K562 (cell line): ENCODE data around the gene PTK6. TPM values are rescaled to one million over a fixed set of nuclear protein-coding genes. Genes with fewer than 3 reads are reported as not detected.

Experiments used
- ATAC-seq: fragments of 200-7000 bp; cut with Tn5 transposase; 3 replicates; pipeline ENCODE4 v1.9.1; 2020; ENCODE audit warnings: moderate library complexity
- BruUV-seq: library from RNA; stranded (reverse); fragments of 400-500 nt; replicated peaks from 2 replicates; lab custom pipeline; 2021; lab: Mats Ljungman, UMichigan
- CTCF ChIA-PET: fragments of 300-600 bp; formaldehyde crosslinking; extraction: SDS; loops from one replicate; lab custom pipeline; 2021; ENCODE audit warnings: low intra/inter-chr PET ratio; lab: Yijun Ruan, JAX
- POLR2A ChIA-PET: fragments of 300-600, 350-650 bp; sonication (Branson Sonifier 250); formaldehyde crosslinking; extraction: SDS; loops from one replicate; lab custom pipeline; 2021; ENCODE audit warnings: antibody characterized with exemption, inconsistent platforms; lab: Yijun Ruan, JAX
- DNase-seq, 4 experiments: peaks; one replicate each; pipeline versions ENCODE4 v3.0.0 to v3.0.0-alpha.2; 2011 to 2018; ENCODE audit warnings: low spot score in 3 of 4, mixed read lengths in 3 of 4; ENCODE audit errors: extremely low read depth in 1 of 4
- FAIRE-seq: peaks from 2 replicates; lab custom pipeline; 2011; peaks lifted over from hg19 to GRCh38; lab: Jason Lieb, UNC
- H2AFZ ChIP-seq: 2 replicates; pipeline ENCODE4 v1.6.0; 2011; ENCODE audit warnings: low read depth, low read length, control low read depth, inconsistent platforms
- H3K27ac ChIP-seq: fragments of 200-600 bp; 3 replicates; pipeline ENCODE4 v1.8.0; 2011; ENCODE audit warnings: low read depth, mild to moderate bottlenecking, control low read depth, inconsistent platforms, low read length, moderate library complexity, mixed read lengths; ENCODE audit errors: extremely low read depth
- H3K27me3 ChIP-seq, 2 experiments: fragments of 300-600 bp in 1 of 2; 2 replicates in 1 of 2; 3 replicates in 1 of 2; pipeline versions ENCODE4 v1.6.0 to v1.8.0; 2011; ENCODE audit warnings: inconsistent platforms in 2 of 2, low read length in 2 of 2, mild to moderate bottlenecking in 1 of 2, mixed read lengths in 1 of 2, moderate library complexity in 1 of 2; ENCODE audit not compliant: control insufficient read depth in 2 of 2, insufficient read depth in 2 of 2
- H3K36me3 ChIP-seq: fragments of 300-600 bp; 3 replicates; pipeline ENCODE4 v1.8.0; 2011; ENCODE audit warnings: mild to moderate bottlenecking, low read length, inconsistent platforms; ENCODE audit not compliant: control insufficient read depth, insufficient read depth
- H3K4me1 ChIP-seq, 2 experiments: fragments of 200-600 bp in 1 of 2; replicated peaks in 1 of 2; 2 replicates in 1 of 2; 3 replicates in 1 of 2; pipeline versions ENCODE4 v1.5.1 to v1.8.0; 2011; ENCODE audit warnings: inconsistent platforms in 2 of 2, low read length in 2 of 2, mild to moderate bottlenecking in 1 of 2, mixed read lengths in 1 of 2, moderate library complexity in 1 of 2; ENCODE audit not compliant: control insufficient read depth in 2 of 2, insufficient read depth in 2 of 2
- H3K4me2 ChIP-seq: 2 replicates; pipeline ENCODE4 v1.6.1; 2011; ENCODE audit warnings: low read length, control low read depth, inconsistent platforms, mixed read lengths; ENCODE audit not compliant: insufficient read depth
- H3K4me3 ChIP-seq: fragments of 200-600 bp; sonication (generic), shearing (Covaris generic); 2 replicates; pipeline ENCODE4 v1.5.1; 2016; ENCODE audit warnings: control low read depth, inconsistent platforms
- H3K79me2 ChIP-seq: fragments of 200-600 bp; 3 replicates; pipeline ENCODE4 v1.8.0; 2011; ENCODE audit warnings: low read length, inconsistent platforms; ENCODE audit not compliant: control insufficient read depth, insufficient read depth
- H3K9ac ChIP-seq, 2 experiments: 2 replicates each; pipeline versions ENCODE4 v1.6.0 to v1.6.1; 2011; ENCODE audit warnings: low read depth in 2 of 2, low read length in 2 of 2, control low read depth in 1 of 2, inconsistent platforms in 1 of 2, mild to moderate bottlenecking in 1 of 2, mixed read lengths in 1 of 2; ENCODE audit not compliant: insufficient read depth in 1 of 2
- H3K9me1 ChIP-seq: one replicate; pipeline ENCODE4 v1.6.0; 2011; ENCODE audit warnings: inconsistent platforms, mild to moderate bottlenecking, low read length, moderate library complexity; ENCODE audit not compliant: control insufficient read depth, insufficient read depth
- H3K9me3 ChIP-seq: replicated peaks from 2 replicates; pipeline ENCODE4 v1.5.1; 2011; ENCODE audit warnings: low read depth, low read length, inconsistent platforms; ENCODE audit not compliant: control insufficient read depth, insufficient read depth
- H4K20me1 ChIP-seq: replicated peaks from 2 replicates; pipeline ENCODE4 v1.6.1; 2011; ENCODE audit warnings: low read length, inconsistent platforms, mixed read lengths; ENCODE audit not compliant: control insufficient read depth, insufficient read depth
- WGBS: fragments of 100-300 bp; shearing (Covaris generic); methylation state at CpG from one replicate; pipeline ENCODE4 v1.1.6; 2016; ENCODE audit warnings: low coverage, mixed read lengths; ENCODE audit not compliant: insufficient coverage; ENCODE audit errors: missing lambda C conversion rate; 5-methylcytosine and 5-hydroxymethylcytosine counted together
- in situ Hi-C: fragments of 300-500 bp; cut with MboI; formaldehyde crosslinking; loops from 4 replicates; pipeline ENCODE4 v1.15.0; 2018; ENCODE audit warnings: inconsistent platforms, mixed read lengths
- intact Hi-C: fragments of 100-400 bp; cut with micrococcal nuclease; formaldehyde crosslinking; loops from 2 replicates; pipeline ENCODE4 v1.14.2; 2022
- polyA plus RNA-seq, 8 experiments: library from polyadenylated mRNA; depleted of rRNA in 4 of 8; stranded (reverse) in 5 of 8; unstranded in 3 of 8; fragments of >200 nt; fragmentation: Nextera tagmentation in 2 of 8; fragmentation: Illumina TruSeq in 1 of 8; extraction: Ambion mirVana in 2 of 8; extraction: Trizol in 1 of 8; gene quantifications; 2 replicates each; pipeline versions ENCODE4 v1.2.1 to v1.2.3, GENCODE V29; 2011 to 2014; ENCODE audit warnings: inconsistent platforms in 1 of 8, missing spikeins in 1 of 8
- total RNA-seq, 7 experiments: library from RNA; depleted of rRNA in 6 of 7; stranded (reverse); fragments of >200 nt in 6 of 7; fragmentation: Illumina TruSeq in 2 of 7; extraction: Trizol in 2 of 7; gene quantifications; 2 replicates each; pipeline versions ENCODE4 v1.2.1 to v1.2.3, GENCODE V29; 2011 to 2021; ENCODE audit warnings: low replicate concordance in 1 of 7
- TF ChIP-seq, protein P1 (sequence below): fragments of 200-600 bp; sonication (generic); IDR thresholded peaks from one replicate; pipeline ENCODE4 v1.6.1; 2012; ENCODE audit warnings: mild to moderate bottlenecking, low read depth, low read length, inconsistent platforms

Gene PTK6
- total and polyA plus RNA-seq, 9 of the 15 experiments (the other 6 are each of a cell fraction or from before 2014, with no cell fraction given) = 0.07 TPM; not detected in 8

- in situ Hi-C loops (no loop called here), intact Hi-C loops (loop anchor here (2.0 to 10.0 kb wide), 4 partner anchors 117 to 500 kb away; partner anchors contain the start of genes ARFRP1, C20orf204, RTEL1 and STMN3)
- Histone ChIP-seq H3K27ac (no peak overlapping the region), H4K20me1 (peaks cover 3% of the 10 kb centered on the region), H3K9me3 (no peaks in the 10 kb centered on the region), H3K9me1 (no peaks in the 10 kb centered on the region), H2AFZ (peak overlapping the region; percentile 92), H3K4me2 (peak overlapping the region; percentile 53), H3K4me3 (no peak overlapping the region), H3K9ac (peak overlapping the region; percentile 28 to 86; a peak in 3 of 4 replicates), H3K79me2 (no peaks in the 10 kb centered on the region), H3K36me3 (no peaks in the 10 kb centered on the region), H3K4me1 (peaks cover 6 to 90% of the 10 kb centered on the region in 2 experiments; a peak in 4 of 5 replicates), H3K27me3 (peaks cover 0 to 26% of the 10 kb centered on the region in 2 experiments; a peak in 2 of 5 replicates)
- FAIRE-seq (no peak), ATAC-seq (peak; percentile 95), DNase-seq (peak; percentile 90 to 94 (median 92))
- 13% methylated on average over 22 of the region's 34 CpGs for WGBS
- ChIA-PET CTCF (interaction anchor here (0.7 to 3.4 kb wide), 6 partner anchors 169 to 513 kb away, joined by 3 to 25 read pairs (median 4); no protein-coding TSS in a partner anchor), POLR2A (interaction anchor here (0.6 to 1.3 kb wide), 7 partner anchors 9 to 414 kb away, joined by 3 to 5 read pairs (median 3); partner anchors contain the start of gene DNAJC5)
- no TSS peak for BruUV-seq
- TF ChIP-seq, protein P1, sequence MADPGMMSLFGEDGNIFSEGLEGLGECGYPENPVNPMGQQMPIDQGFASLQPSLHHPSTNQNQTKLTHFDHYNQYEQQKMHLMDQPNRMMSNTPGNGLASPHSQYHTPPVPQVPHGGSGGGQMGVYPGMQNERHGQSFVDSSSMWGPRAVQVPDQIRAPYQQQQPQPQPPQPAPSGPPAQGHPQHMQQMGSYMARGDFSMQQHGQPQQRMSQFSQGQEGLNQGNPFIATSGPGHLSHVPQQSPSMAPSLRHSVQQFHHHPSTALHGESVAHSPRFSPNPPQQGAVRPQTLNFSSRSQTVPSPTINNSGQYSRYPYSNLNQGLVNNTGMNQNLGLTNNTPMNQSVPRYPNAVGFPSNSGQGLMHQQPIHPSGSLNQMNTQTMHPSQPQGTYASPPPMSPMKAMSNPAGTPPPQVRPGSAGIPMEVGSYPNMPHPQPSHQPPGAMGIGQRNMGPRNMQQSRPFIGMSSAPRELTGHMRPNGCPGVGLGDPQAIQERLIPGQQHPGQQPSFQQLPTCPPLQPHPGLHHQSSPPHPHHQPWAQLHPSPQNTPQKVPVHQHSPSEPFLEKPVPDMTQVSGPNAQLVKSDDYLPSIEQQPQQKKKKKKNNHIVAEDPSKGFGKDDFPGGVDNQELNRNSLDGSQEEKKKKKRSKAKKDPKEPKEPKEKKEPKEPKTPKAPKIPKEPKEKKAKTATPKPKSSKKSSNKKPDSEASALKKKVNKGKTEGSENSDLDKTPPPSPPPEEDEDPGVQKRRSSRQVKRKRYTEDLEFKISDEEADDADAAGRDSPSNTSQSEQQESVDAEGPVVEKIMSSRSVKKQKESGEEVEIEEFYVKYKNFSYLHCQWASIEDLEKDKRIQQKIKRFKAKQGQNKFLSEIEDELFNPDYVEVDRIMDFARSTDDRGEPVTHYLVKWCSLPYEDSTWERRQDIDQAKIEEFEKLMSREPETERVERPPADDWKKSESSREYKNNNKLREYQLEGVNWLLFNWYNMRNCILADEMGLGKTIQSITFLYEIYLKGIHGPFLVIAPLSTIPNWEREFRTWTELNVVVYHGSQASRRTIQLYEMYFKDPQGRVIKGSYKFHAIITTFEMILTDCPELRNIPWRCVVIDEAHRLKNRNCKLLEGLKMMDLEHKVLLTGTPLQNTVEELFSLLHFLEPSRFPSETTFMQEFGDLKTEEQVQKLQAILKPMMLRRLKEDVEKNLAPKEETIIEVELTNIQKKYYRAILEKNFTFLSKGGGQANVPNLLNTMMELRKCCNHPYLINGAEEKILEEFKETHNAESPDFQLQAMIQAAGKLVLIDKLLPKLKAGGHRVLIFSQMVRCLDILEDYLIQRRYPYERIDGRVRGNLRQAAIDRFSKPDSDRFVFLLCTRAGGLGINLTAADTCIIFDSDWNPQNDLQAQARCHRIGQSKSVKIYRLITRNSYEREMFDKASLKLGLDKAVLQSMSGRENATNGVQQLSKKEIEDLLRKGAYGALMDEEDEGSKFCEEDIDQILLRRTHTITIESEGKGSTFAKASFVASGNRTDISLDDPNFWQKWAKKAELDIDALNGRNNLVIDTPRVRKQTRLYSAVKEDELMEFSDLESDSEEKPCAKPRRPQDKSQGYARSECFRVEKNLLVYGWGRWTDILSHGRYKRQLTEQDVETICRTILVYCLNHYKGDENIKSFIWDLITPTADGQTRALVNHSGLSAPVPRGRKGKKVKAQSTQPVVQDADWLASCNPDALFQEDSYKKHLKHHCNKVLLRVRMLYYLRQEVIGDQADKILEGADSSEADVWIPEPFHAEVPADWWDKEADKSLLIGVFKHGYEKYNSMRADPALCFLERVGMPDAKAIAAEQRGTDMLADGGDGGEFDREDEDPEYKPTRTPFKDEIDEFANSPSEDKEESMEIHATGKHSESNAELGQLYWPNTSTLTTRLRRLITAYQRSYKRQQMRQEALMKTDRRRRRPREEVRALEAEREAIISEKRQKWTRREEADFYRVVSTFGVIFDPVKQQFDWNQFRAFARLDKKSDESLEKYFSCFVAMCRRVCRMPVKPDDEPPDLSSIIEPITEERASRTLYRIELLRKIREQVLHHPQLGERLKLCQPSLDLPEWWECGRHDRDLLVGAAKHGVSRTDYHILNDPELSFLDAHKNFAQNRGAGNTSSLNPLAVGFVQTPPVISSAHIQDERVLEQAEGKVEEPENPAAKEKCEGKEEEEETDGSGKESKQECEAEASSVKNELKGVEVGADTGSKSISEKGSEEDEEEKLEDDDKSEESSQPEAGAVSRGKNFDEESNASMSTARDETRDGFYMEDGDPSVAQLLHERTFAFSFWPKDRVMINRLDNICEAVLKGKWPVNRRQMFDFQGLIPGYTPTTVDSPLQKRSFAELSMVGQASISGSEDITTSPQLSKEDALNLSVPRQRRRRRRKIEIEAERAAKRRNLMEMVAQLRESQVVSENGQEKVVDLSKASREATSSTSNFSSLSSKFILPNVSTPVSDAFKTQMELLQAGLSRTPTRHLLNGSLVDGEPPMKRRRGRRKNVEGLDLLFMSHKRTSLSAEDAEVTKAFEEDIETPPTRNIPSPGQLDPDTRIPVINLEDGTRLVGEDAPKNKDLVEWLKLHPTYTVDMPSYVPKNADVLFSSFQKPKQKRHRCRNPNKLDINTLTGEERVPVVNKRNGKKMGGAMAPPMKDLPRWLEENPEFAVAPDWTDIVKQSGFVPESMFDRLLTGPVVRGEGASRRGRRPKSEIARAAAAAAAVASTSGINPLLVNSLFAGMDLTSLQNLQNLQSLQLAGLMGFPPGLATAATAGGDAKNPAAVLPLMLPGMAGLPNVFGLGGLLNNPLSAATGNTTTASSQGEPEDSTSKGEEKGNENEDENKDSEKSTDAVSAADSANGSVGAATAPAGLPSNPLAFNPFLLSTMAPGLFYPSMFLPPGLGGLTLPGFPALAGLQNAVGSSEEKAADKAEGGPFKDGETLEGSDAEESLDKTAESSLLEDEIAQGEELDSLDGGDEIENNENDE = no peak
These were observed 488 bp upstream of the PTK6 start for GRCh38 chr20:63537525-63538203.
